HUES48 (cell line): ENCODE data around the gene ZNF507.

Experiments used
- H3K27ac ChIP-seq: one replicate; pipeline ENCODE4 v1.7.0; 2013; ENCODE audit warnings: low read depth, low read length, inconsistent platforms
- H3K27me3 ChIP-seq: 2 replicates; pipeline ENCODE4 v1.6.1; 2013; ENCODE audit warnings: mild to moderate bottlenecking, low read length; ENCODE audit not compliant: control insufficient read depth, insufficient read depth
- H3K36me3 ChIP-seq: 2 replicates; pipeline ENCODE4 v1.6.1; 2013; ENCODE audit warnings: low read length; ENCODE audit not compliant: control insufficient read depth, insufficient read depth
- H3K4me1 ChIP-seq: 2 replicates; pipeline ENCODE4 v1.6.1; 2013; ENCODE audit warnings: mild to moderate bottlenecking, low read length; ENCODE audit not compliant: control insufficient read depth, insufficient read depth
- H3K4me3 ChIP-seq: 2 replicates; pipeline ENCODE4 v1.5.1; 2013; ENCODE audit warnings: mild to moderate bottlenecking, low read depth, low read length
- H3K9ac ChIP-seq: 2 replicates; pipeline ENCODE4 v1.6.1; 2013; ENCODE audit warnings: mild to moderate bottlenecking, low read depth, low read length, moderate library complexity
- H3K9me3 ChIP-seq: 2 replicates; pipeline ENCODE4 v1.6.1; 2013; ENCODE audit warnings: low read length; ENCODE audit not compliant: control insufficient read depth, insufficient read depth

The ZNF507 gene

GRCh38 chr19:32339988-32340874 is 5.2 kb upstream of the ZNF507 start:
- Histone ChIP-seq H3K9me3 (no peaks in the 10 kb centered on the region), H3K4me1 (no peaks in the 10 kb centered on the region), H3K27me3 (no peaks in the 10 kb centered on the region), H3K9ac (no peak overlapping the region), H3K4me3 (no peak overlapping the region), H3K36me3 (no peaks in the 10 kb centered on the region), H3K27ac (no peak overlapping the region)

GRCh38 chr19:32342695-32343094 is 2.7 kb upstream of the ZNF507 start:
- H3K4me3 ChIP-seq: no peak overlapping the region
- peaks cover 7% of the 10 kb centered on the region for H3K36me3 ChIP-seq
- no peak overlapping the region for H3K9ac ChIP-seq
- no peaks in the 10 kb centered on the region for H3K9me3 ChIP-seq
- H3K27ac ChIP-seq: no peak overlapping the region
- no peaks in the 10 kb centered on the region for H3K27me3 ChIP-seq
- peaks cover 6% of the 10 kb centered on the region; the same call in 1 of the 2 replicates for H3K4me1 ChIP-seq

- Histone ChIP-seq H3K4me3 (no peak overlapping the region), H3K27ac (no peak overlapping the region), H3K9ac (no peak overlapping the region), H3K4me1 (peaks cover 6% of the 10 kb centered on the region; the same call in 1 of the 2 replicates), H3K36me3 (peaks cover 17% of the 10 kb centered on the region), H3K27me3 (no peaks in the 10 kb centered on the region), H3K9me3 (no peaks in the 10 kb centered on the region)
These were observed 1.7 kb upstream of the ZNF507 start for GRCh38 chr19:32343550-32344262.

DNA sequence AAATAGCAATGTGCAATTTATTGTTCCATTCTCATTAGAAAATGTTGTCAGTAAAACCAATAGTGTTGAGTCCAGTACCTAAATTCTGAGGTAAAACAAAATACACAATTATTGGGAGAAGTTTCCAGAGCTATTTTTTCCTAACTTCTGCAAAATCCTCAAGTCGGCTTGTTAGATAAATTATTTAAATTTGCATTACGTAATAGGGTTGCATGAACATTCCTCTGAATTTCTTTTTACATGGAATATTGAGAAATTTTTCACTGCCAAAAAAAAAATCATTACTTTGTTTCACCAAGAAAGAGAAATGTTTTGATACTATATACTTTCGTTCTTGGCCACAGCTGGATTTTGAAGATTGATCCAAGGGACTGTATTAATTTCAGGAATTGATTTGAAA is 1.5 kb downstream of the ZNF507 start:
- peaks cover 36% of the 10 kb centered on the region for H3K36me3 ChIP-seq

DNA sequence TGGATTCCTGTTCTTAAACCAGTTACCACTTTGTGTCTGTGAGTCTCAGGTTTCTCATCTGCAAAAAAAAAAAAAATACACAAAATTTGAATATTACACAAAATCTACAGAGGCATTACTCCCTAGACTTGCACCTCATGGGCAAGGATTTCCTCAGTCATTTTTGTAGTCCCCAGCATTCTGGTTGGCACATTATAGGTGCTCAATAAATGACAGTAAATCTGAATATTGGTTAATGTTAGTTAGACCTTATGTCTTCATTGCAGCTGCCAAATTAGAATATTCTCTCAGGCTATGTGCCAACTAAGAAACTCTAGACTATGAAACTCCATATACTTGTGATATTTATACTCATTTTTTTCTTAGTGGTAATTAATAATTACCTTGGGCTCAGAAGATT is 2.2 kb downstream of the ZNF507 start:
- Histone ChIP-seq H3K9ac (no peak overlapping the region), H3K9me3 (no peaks in the 10 kb centered on the region), H3K27ac (no peak overlapping the region), H3K27me3 (no peaks in the 10 kb centered on the region), H3K36me3 (peaks cover 41% of the 10 kb centered on the region), H3K4me3 (no peak overlapping the region), H3K4me1 (peaks cover 6% of the 10 kb centered on the region; the same call in 1 of the 2 replicates)

More for the DNA sequence above, 1.5 kb downstream of the ZNF507 start:
- Histone ChIP-seq H3K9ac (peak overlapping the region; percentile 87; the same call in 1 of the 2 replicates), H3K9me3 (no peaks in the 10 kb centered on the region), H3K4me3 (peak overlapping the region; percentile 97), H3K27ac (no peak overlapping the region), H3K27me3 (no peaks in the 10 kb centered on the region), H3K4me1 (peaks cover 6% of the 10 kb centered on the region; the same call in 1 of the 2 replicates)

DNA sequence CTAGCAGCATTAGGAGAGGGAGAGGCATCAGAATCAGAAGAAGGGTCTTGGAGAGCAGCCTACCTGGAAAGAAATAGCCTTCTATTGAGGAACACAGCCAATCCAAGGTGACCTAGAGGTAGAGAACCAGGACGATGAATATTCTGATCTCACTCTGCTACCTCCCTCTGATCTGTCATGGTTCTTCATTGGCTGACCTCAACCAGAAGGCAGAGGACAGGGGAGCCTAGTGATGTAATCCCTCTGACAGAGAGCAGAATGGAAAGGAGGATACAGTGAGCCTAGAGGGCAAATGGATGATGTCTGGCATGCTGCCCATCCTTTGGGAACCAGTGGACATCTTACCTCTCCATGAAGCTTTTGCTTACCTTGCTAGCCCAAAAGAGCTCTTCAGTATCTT is 3.6 kb downstream of the ZNF507 start:
- Histone ChIP-seq H3K27ac (no peak overlapping the region), H3K9me3 (no peaks in the 10 kb centered on the region), H3K9ac (no peak overlapping the region), H3K36me3 (peaks cover 56% of the 10 kb centered on the region), H3K4me1 (peaks cover 6% of the 10 kb centered on the region; the same call in 1 of the 2 replicates), H3K4me3 (no peak overlapping the region), H3K27me3 (no peaks in the 10 kb centered on the region)

- peaks cover 6% of the 10 kb centered on the region; the same call in 1 of the 2 replicates for H3K4me1 ChIP-seq
- H3K27ac ChIP-seq: no peak overlapping the region
- no peak overlapping the region for H3K9ac ChIP-seq
- no peaks in the 10 kb centered on the region for H3K9me3 ChIP-seq
- H3K36me3 ChIP-seq: peaks cover 64% of the 10 kb centered on the region
- no peak overlapping the region for H3K4me3 ChIP-seq
- H3K27me3 ChIP-seq: no peaks in the 10 kb centered on the region
These were observed 4.5 kb downstream of the ZNF507 start for GRCh38 chr19:32349724-32350470.

- Histone ChIP-seq H3K4me3 (no peak overlapping the region), H3K27me3 (no peaks in the 10 kb centered on the region), H3K9me3 (no peaks in the 10 kb centered on the region), H3K4me1 (peaks cover 6% of the 10 kb centered on the region; the same call in 1 of the 2 replicates), H3K27ac (no peak overlapping the region), H3K9ac (no peak overlapping the region), H3K36me3 (peaks cover 70% of the 10 kb centered on the region)
These were observed 5.1 kb downstream of the ZNF507 start for GRCh38 chr19:32350471-32350865.

GRCh38 chr19:32350987-32351348 is 5.6 kb downstream of the ZNF507 start:
- no peak overlapping the region for H3K27ac ChIP-seq
- H3K4me1 ChIP-seq: peaks cover 6% of the 10 kb centered on the region; the same call in 1 of the 2 replicates
- H3K4me3 ChIP-seq: no peak overlapping the region
- H3K9ac ChIP-seq: no peak overlapping the region
- no peaks in the 10 kb centered on the region for H3K27me3 ChIP-seq
- H3K36me3 ChIP-seq: peaks cover 75% of the 10 kb centered on the region
- no peaks in the 10 kb centered on the region for H3K9me3 ChIP-seq

DNA sequence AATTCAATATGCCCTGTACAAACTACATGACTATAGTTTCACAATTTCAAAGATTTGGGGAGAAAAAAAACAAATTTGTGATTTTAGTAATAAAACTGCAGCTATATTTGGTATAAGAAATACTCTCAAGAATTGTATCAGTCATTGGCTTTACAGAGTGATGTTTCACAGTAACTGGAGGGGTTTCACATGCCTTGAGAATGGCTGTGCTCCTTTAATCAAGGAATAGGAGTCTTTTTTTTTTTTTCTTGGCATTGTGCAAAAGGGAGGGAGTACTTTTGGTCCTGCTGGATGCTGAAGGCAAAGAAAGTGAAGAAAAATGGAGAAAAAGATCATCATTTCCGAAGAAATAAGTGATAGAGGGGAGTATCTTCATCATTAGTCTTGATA is 6.8 kb downstream of the ZNF507 start:
- no peak overlapping the region for H3K9ac ChIP-seq
- no peaks in the 10 kb centered on the region for H3K4me1 ChIP-seq
- no peaks in the 10 kb centered on the region for H3K9me3 ChIP-seq
- no peaks in the 10 kb centered on the region for H3K27me3 ChIP-seq
- H3K4me3 ChIP-seq: no peak overlapping the region
- peaks cover 86% of the 10 kb centered on the region for H3K36me3 ChIP-seq
- H3K27ac ChIP-seq: no peak overlapping the region
